Prostate gland (tissue), 2 donors: Measurements from ENCODE around the gene NUP58.

Source experiments
- CTCF ChIP-seq, 4 experiments: fragments of 200-600 bp in 2 of 4; fragments of 450-650 bp in 2 of 4; sonication (generic) in 2 of 4; IDR thresholded peaks; 1 replicate in 3 of 4; 2 replicates in 1 of 4; pipeline ENCODE4 v1.5.1; 2016 to 2019; ENCODE audit warnings: antibody characterized with exemption in 4 of 4, mild to moderate bottlenecking in 2 of 4, moderate library complexity in 2 of 4
- POLR2AphosphoS5 ChIP-seq: sonication (generic); formaldehyde crosslinking; IDR thresholded peaks from one replicate; pipeline ENCODE4 v1.6.1; 2017; ENCODE audit warnings: antibody characterized with exemption

- TF ChIP-seq CTCF (IDR thresholded peaks at IDR 0.05) (no peak), POLR2AphosphoS5 (no peak)
Observed at GRCh38 chr13:25352230-25352629, 50.8 kb downstream of the NUP58 start.
